ENCODE measurements around the gene KANSL1L. TPM values are rescaled to one million over a fixed set of nuclear protein-coding genes. Genes with fewer than 3 reads are reported as not detected.

Gene KANSL1L
- total and polyA plus RNA-seq, 9 of the 15 experiments (the other 6 are each of a cell fraction or from before 2014, with no cell fraction given) = 1.3 to 6.7 (median 2.4) TPM

- Histone ChIP-seq H3K9me1 (ENCODE audit: control insufficient read depth, insufficient read depth, low read length) (no peaks in the 10 kb centered on the region), H3K4me2 (ENCODE audit: insufficient read depth, low read length) (no peak overlapping the region), H3K4me3 (no peak overlapping the region), H2AFZ (ENCODE audit: low read depth, low read length) (no peak overlapping the region), H3K79me2 (ENCODE audit: control insufficient read depth, insufficient read depth, low read length) (no peaks in the 10 kb centered on the region), H3K36me3 (ENCODE audit: control insufficient read depth, insufficient read depth, low read length) (no peaks in the 10 kb centered on the region), H3K9me3 (replicated peaks; ENCODE audit: control insufficient read depth, insufficient read depth, low read depth, low read length) (no peaks in the 10 kb centered on the region), H3K4me1 (replicated peaks in 1 of 2; ENCODE audit: control insufficient read depth in 2 of 2, insufficient read depth in 2 of 2, low read length in 2 of 2) (no peaks in the 10 kb centered on the region), H3K9ac (ENCODE audit: insufficient read depth in 1 of 2, low read depth in 2 of 2, low read length in 2 of 2) (no peak overlapping the region), H3K27me3 (ENCODE audit: control insufficient read depth in 2 of 2, insufficient read depth in 2 of 2, low read length in 2 of 2) (no peaks in the 10 kb centered on the region), H3K27ac (ENCODE audit: extremely low read depth, low read depth, low read length) (no peak overlapping the region), H4K20me1 (replicated peaks; ENCODE audit: control insufficient read depth, insufficient read depth, low read length) (no peaks in the 10 kb centered on the region)
- BruUV-seq (replicated peaks) = no TSS peak
- TF ChIP-seq ZNF586 (CRISPR knock-in tag; conservative IDR thresholded peaks at IDR 0.05) = no peak
- no peak for TF ChIP-seq NR0B1 (IDR thresholded peaks at IDR 0.05; ENCODE audit: partially characterized antibody)
- no peak for TF ChIP-seq RBFOX2 (IDR thresholded peaks at IDR 0.05; ENCODE audit: low read depth, low read length)
- no peak for TF ChIP-seq ZNF668 (CRISPR knock-in tag; IDR thresholded peaks at IDR 0.05)
- no peak for TF ChIP-seq ATF4 (CRISPR knock-in tag; IDR thresholded peaks at IDR 0.05)
- no peak for TF ChIP-seq ATF3 (IDR thresholded peaks at IDR 0.05)
- TF ChIP-seq ATF3 (CRISPR knock-in tag; conservative IDR thresholded peaks at IDR 0.05) = no peak
- no peak for TF ChIP-seq CREM (IDR thresholded peaks at IDR 0.05; ENCODE audit: low read depth)
- no peak for TF ChIP-seq STAG1 (CRISPR knock-in tag; IDR thresholded peaks at IDR 0.05; ENCODE audit: borderline replicate concordance)
- ChIA-PET CTCF (ENCODE audit: low intra/inter-chr PET ratio) (no interaction called here), POLR2A (no interaction called here)
- FAIRE-seq (no peak), ATAC-seq (no peak), DNase-seq (ENCODE audit: extremely low read depth in 1 of 4, low spot score in 3 of 4) (no peak)
- intact Hi-C loops (cut with micrococcal nuclease) (no loop called here), in situ Hi-C loops (cut with MboI) (loop anchor here (25.0 kb wide), 1 partner anchor 866 kb away; no protein-coding TSS in a partner anchor)
- 0% methylated on average over 1 of the region's 1 CpG for WGBS (ENCODE audit: insufficient coverage, low coverage, missing lambda C conversion rate)
Measured at GRCh38 chr2:210203558-210203957, 32.3 kb upstream of the KANSL1L start.

Measured in K562 (cell line).